Body of pancreas (tissue), 4 donors: Measurements from ENCODE around the gene CFAP100.

ENCODE experiments used
- POLR2A ChIP-seq, 3 donors: fragments of 450-650 bp; IDR thresholded peaks; one replicate each; pipeline ENCODE4 v1.6.1; 2016; ENCODE audit warnings: antibody characterized with exemption in 3 of 3, mild to moderate bottlenecking in 2 of 3
- TF ChIP-seq, protein P1 (sequence below), 7 experiments: fragments of 450-650 bp in 4 of 7; fragments of 200-600 bp in 3 of 7; sonication (generic) in 3 of 7; IDR thresholded peaks; one replicate each; pipeline ENCODE4 v1.5.1; 2016 to 2019; ENCODE audit warnings: antibody characterized with exemption in 7 of 7

DNA sequence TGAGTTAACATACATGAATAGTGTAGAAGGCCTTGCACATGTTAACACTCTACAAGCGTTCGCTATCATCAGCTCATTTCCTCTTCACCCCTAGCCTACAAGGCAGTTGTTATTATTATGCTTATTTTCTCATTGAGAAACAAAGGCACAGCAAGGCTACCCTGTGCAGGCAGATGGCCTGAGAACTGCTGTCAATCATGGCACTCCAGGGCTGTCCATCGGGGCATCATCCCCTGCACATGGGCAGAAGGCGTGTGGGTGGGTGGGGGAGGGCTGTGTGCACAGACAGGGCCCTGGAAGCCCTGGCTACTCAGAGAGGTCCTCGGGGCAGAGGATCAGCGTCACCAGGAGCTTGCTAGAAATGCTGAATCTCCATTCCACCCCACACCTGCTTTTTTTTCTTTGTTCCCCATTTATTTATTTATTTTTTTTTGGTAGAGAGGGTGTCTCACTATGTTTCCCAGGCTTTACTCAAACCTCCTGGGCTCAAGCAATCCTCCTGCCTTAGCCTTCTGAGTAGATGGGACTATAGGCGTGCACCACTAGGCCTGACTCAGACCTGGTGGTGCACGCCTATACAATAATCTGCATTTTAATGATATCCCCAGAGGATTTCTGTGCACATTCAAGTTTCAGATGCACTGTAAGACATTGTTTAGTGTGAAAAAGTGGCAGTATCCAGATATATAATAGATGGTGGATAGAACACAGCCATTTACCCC, 90.6 kb downstream of the CFAP100 start:
- TF ChIP-seq, protein P1, sequence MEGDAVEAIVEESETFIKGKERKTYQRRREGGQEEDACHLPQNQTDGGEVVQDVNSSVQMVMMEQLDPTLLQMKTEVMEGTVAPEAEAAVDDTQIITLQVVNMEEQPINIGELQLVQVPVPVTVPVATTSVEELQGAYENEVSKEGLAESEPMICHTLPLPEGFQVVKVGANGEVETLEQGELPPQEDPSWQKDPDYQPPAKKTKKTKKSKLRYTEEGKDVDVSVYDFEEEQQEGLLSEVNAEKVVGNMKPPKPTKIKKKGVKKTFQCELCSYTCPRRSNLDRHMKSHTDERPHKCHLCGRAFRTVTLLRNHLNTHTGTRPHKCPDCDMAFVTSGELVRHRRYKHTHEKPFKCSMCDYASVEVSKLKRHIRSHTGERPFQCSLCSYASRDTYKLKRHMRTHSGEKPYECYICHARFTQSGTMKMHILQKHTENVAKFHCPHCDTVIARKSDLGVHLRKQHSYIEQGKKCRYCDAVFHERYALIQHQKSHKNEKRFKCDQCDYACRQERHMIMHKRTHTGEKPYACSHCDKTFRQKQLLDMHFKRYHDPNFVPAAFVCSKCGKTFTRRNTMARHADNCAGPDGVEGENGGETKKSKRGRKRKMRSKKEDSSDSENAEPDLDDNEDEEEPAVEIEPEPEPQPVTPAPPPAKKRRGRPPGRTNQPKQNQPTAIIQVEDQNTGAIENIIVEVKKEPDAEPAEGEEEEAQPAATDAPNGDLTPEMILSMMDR (IDR thresholded peaks at IDR 0.05) = no peak
- TF ChIP-seq POLR2A (IDR thresholded peaks at IDR 0.05) = no peak
